Left ventricle myocardium inferior (tissue), 1 donor: ENCODE data around the gene ZFHX3. TPM values are rescaled to one million over a fixed set of nuclear protein-coding genes. Genes with fewer than 3 reads are reported as not detected.

Experiments
- DNase-seq: peaks from one replicate; pipeline ENCODE4 v3.0.0-alpha.2; 2020
- H3K27ac ChIP-seq: fragments of 200-600 bp; replicated peaks from 2 replicates; pipeline ENCODE4 v1.8.0; 2021
- H3K27me3 ChIP-seq: fragments of 200-600 bp; 2 replicates; pipeline ENCODE4 v1.8.0; 2021; ENCODE audit warnings: low read depth
- H3K36me3 ChIP-seq: fragments of 200-600 bp; 2 replicates; pipeline ENCODE4 v1.8.0; 2021
- H3K4me1 ChIP-seq: fragments of 200-600 bp; 2 replicates; pipeline ENCODE4 v1.8.0; 2021
- H3K4me3 ChIP-seq: fragments of 200-600 bp; 2 replicates; pipeline ENCODE4 v1.8.0; 2021; ENCODE audit warnings: mild to moderate bottlenecking, moderate library complexity
- H3K9me3 ChIP-seq: fragments of 200-600 bp; replicated peaks from 2 replicates; pipeline ENCODE4 v1.8.0; 2021
- intact Hi-C: fragments of 100-400 bp; cut with micrococcal nuclease; formaldehyde crosslinking; loops from one replicate; pipeline ENCODE4 v1.11.0; 2022
- total RNA-seq: library from RNA; stranded (reverse); fragmentation: NEBNext Ultra II Directional; extraction: Animal tissue kit (Norgen Biotek cat#: 25700); gene quantifications from one replicate; pipeline ENCODE4 v1.2.1, GENCODE V29; 2021
- TF ChIP-seq, protein P1 (sequence below): fragments of 200-600 bp; IDR thresholded peaks from 2 replicates; pipeline ENCODE4 v1.8.0; 2021; ENCODE audit warnings: antibody characterized with exemption, mild to moderate bottlenecking, borderline replicate concordance
- donor health status: DM: no; HTN: yes; CAD: no; lungs with severe emphysema.

Gene ZFHX3
- total RNA-seq, 1 donor from 2014 or later = 9.6 TPM

DNA sequence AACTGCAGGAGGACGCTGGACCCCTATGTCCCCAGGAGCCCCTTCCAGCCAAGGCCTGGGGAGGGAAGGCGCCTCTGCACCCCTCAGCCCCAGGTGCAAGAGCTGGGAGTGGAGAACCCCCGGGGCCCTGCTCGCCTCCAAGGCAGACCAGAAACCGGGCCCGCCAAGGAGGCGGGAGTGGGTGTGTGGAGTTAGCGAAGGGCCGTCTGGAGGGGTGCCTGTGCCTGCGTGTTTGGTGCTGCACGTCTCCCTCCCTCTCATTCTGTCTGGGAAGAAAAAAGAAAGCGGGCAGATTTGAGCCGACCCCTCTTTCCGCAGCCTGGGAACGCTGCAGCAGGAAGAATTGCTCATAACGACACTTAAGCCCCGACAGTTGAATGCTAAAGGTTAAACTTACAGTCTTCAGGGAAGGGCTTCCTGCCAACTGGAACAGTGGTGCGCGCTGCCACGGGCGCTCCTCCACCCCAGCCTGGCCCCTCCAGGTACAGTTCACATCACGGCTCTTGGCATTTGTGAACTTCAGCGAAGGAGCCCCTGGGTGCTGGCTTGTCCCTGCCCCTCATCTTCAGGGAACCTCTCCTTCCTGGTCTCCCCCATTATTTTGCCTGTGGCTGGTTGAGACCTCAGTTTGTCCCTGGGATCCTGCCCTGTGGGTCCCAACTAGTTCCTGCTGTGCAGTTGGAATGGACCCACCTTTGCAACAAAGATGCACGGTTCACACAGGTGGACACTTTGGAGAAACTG lies 19.2 kb upstream of the ZFHX3 start:
- Histone ChIP-seq H3K27ac (peak overlapping the region; percentile 90), H3K9me3 (no peaks in the 10 kb centered on the region), H3K36me3 (no peaks in the 10 kb centered on the region), H3K4me3 (peak overlapping the region; percentile 61), H3K4me1 (peaks cover 91% of the 10 kb centered on the region), H3K27me3 (peaks cover 50% of the 10 kb centered on the region)
- no peak for DNase-seq
- TF ChIP-seq, protein P1, sequence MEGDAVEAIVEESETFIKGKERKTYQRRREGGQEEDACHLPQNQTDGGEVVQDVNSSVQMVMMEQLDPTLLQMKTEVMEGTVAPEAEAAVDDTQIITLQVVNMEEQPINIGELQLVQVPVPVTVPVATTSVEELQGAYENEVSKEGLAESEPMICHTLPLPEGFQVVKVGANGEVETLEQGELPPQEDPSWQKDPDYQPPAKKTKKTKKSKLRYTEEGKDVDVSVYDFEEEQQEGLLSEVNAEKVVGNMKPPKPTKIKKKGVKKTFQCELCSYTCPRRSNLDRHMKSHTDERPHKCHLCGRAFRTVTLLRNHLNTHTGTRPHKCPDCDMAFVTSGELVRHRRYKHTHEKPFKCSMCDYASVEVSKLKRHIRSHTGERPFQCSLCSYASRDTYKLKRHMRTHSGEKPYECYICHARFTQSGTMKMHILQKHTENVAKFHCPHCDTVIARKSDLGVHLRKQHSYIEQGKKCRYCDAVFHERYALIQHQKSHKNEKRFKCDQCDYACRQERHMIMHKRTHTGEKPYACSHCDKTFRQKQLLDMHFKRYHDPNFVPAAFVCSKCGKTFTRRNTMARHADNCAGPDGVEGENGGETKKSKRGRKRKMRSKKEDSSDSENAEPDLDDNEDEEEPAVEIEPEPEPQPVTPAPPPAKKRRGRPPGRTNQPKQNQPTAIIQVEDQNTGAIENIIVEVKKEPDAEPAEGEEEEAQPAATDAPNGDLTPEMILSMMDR = no peak
- intact Hi-C loops = no loop called here

DNA sequence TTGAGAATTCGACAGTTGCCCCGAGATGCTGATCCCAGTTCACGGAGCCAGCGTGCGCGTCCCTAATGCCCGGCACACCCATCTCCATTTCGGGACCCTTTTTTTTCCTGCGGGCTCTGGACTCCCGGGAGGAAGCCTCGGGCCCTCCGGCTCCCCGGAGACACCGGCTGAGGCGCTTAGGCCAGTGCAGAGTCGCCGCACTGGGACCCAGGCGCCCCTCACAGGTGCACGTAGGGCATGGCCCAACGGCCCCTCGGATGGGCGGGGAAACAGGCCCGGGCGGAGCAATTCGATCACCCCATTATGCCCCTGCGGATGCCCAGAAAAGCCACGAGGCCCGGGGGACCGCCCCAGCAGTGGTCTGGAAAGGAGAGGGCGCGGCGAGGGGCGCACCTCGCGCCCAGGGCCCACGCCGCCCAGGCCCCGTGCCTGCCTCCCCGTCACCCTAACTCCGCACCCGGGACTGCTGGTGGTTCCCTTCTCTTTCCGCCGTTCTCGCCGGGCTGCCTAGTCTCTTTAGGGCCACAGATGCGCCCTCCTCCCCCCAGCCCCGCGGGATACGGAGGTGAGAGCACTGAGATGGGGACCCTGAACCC lies 18.5 kb upstream of the ZFHX3 start:
- Histone ChIP-seq H3K36me3 (no peaks in the 10 kb centered on the region), H3K27me3 (peaks cover 51% of the 10 kb centered on the region), H3K4me3 (peak overlapping the region; percentile 61), H3K9me3 (no peaks in the 10 kb centered on the region), H3K4me1 (peaks cover 87% of the 10 kb centered on the region), H3K27ac (peak overlapping the region; percentile 90)
- intact Hi-C loops = no loop called here
- TF ChIP-seq, protein P1 = no peak
- DNase-seq = no peak

DNA sequence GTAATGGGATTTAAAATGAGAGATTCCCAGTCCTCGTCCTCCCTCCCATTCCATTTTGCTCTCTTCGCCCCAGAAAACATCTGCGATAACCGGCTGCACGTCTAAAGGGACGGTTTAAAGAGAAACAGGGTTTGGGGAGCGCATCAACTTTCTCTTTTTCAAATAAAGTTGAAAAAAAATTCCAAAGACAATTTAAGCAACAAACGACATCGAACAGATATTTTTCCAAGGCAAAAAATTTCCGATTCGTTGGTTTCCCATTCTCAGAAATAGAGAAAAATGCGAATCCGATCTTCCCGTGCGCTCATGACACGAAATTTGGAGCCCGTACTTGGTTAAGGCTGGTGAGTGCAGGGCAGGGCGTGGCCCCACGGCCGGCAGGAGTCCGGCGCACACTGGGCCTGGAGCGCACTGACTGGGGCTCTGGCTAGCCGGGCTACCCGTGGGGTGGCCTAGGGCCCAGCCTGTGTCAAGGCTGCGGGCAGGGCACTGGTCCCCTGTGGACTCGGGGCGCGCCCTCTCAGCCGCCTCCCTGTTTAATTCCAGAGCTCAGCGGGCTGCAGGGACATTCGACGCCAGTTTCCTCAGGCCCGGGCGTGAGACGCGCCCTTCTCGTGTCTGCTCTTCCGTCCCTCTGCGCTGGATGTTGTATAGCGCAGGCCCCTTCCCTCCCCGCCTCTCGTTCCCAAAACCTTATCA lies 17.9 kb upstream of the ZFHX3 start:
- Histone ChIP-seq H3K27me3 (peaks cover 51% of the 10 kb centered on the region), H3K9me3 (no peaks in the 10 kb centered on the region), H3K4me3 (peak overlapping the region; percentile 61), H3K36me3 (no peaks in the 10 kb centered on the region), H3K27ac (peak overlapping the region; percentile 90), H3K4me1 (peaks cover 83% of the 10 kb centered on the region)
- peak; percentile 58 for DNase-seq
- TF ChIP-seq, protein P1 = no peak
- intact Hi-C loops = no loop called here

DNA sequence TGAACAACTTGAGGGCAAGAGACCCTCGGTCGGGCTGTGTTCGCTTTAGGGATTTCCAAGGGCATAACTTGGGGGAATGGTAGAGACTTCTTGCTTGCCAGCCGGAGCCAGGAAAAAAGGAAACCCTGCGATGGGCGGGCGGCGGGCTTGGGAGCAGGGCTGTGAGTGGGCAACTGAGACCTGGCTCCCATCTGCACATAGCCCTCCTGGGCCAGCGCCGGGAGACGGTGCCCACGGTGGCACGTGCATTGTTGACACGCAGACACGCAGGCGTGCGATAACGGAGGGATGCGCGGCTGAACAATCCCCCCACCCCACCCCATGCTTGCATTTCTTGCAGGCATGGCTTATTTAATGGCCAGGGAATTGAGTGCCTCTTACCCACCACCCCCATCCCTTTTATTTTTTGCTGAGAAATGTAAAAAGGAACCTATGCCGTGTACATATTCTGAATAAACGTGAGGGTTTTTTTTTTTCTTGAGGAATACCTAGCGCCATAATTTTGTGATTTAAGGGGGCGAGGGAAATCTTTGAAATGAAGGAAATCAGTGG lies 17.1 kb upstream of the ZFHX3 start:
- TF ChIP-seq, protein P1 = no peak
- intact Hi-C loops = no loop called here
- Histone ChIP-seq H3K4me3 (peak overlapping the region; percentile 61), H3K4me1 (peaks cover 82% of the 10 kb centered on the region), H3K27me3 (peaks cover 51% of the 10 kb centered on the region), H3K27ac (peak overlapping the region; percentile 61), H3K9me3 (no peaks in the 10 kb centered on the region), H3K36me3 (no peaks in the 10 kb centered on the region)
- no peak for DNase-seq

DNA sequence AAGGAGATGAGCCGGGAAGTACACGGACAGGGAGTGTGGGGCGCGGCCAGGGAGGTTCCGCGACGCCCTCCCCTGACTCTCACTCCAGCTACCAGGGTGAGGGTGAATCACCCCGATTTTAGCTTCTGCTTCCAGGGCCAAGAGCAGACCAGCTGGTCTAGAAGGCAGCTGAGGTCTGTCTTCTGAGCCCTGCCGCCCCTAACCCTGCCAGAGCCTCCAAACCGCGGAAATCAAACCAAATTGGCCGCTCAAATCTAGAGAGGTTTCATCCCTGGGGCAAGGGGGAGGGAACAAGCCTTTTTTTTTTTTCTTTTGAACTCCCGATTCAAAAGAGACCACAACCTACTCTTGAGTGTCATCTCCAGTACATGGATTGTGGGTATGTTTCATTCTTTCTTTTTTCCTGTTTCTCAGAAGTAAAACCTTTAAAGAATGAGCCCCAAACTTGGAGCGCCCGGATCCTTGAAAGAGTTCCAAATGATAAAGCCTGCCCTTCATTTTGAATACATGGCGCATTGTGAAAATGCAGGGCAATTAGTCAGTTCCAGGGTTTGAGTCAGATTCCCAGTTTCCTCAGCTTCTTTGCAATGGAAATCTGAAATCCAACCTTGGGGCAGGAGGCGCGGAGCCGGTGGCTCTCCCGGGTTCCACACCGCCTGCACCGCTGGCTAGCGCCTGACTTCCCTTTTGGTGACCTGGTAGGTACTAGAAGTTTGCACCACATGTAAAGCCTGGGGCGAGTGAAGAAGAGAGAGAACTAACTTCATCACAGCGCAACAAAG lies 16.5 kb upstream of the ZFHX3 start:
- DNase-seq = peak; percentile 39
- TF ChIP-seq, protein P1 = no peak
- peak overlapping the region; percentile 61 for H3K27ac ChIP-seq
- peaks cover 51% of the 10 kb centered on the region for H3K27me3 ChIP-seq
- H3K36me3 ChIP-seq = no peaks in the 10 kb centered on the region
- peak overlapping the region; percentile 61 for H3K4me3 ChIP-seq
- intact Hi-C loops = no loop called here
- no peaks in the 10 kb centered on the region for H3K9me3 ChIP-seq
- peaks cover 82% of the 10 kb centered on the region for H3K4me1 ChIP-seq
